ENCODE measurements around the gene CRADD. TPM values are rescaled to one million over a fixed set of nuclear protein-coding genes. Genes with fewer than 3 reads are reported as not detected.
A peak's percentile ranks its signal among the peaks of the same experiment; 100 is the strongest.

Gene CRADD
- total and polyA plus RNA-seq, 10 of the 15 experiments (the other 5 are each of a cell fraction or from before 2014, with no cell fraction given), result 7.6 to 15.5 (median 11.7) TPM

- ChIA-PET RAD21 (ENCODE audit: unreplicated experiment) (interaction anchor here (1.1 kb wide), 2 partner anchors 52 to 83 kb away, joined by 3 read pairs; no protein-coding TSS in a partner anchor), CTCF (interaction anchor here (0.7 to 1.2 kb wide), 2 partner anchors 66 to 174 kb away, joined by 3 to 4 read pairs; no protein-coding TSS in a partner anchor), SMC1A (ENCODE audit: uncharacterized antibody, unreplicated experiment) (interaction anchor here (1.7 kb wide), 1 partner anchor 9 kb away, joined by 5 read pairs; no protein-coding TSS in a partner anchor), POLR2A (no interaction called here)
- WGBS (ENCODE audit: insufficient coverage, insufficient replicate concordance, low lambda C conversion rate, missing lambda C conversion rate), result 41% methylated on average over 12 of the region's 12 CpGs
- intact Hi-C loops (cut with micrococcal nuclease; ENCODE audit: unreplicated experiment) (loop anchor here (1.0 to 10.0 kb wide), 4 partner anchors 84 to 1328 kb away; partner anchors contain the start of gene NDUFA12), in situ Hi-C loops (cut with MboI) (no loop called here)
- Histone ChIP-seq H3K27me3 (replicated peaks in 1 of 2; ENCODE audit: control insufficient read depth in 2 of 2, insufficient read depth in 2 of 2, low read length in 1 of 2) (no peaks in the 10 kb centered on the region), H4K20me1 (ENCODE audit: control insufficient read depth, insufficient read depth) (no peaks in the 10 kb centered on the region), H2AFZ (ENCODE audit: control insufficient read depth, low read depth, low read length) (peak overlapping the region; percentile 99), H3K27ac (ENCODE audit: control insufficient read depth, insufficient read depth) (peak overlapping the region; percentile 86), H3K9me3 (replicated peaks; ENCODE audit: control insufficient read depth, insufficient read depth, low read length) (no peaks in the 10 kb centered on the region; the same call in 2 of the 3 replicates), H3K4me3 (peak overlapping the region; percentile 59; the same call in 1 of the 2 replicates), H3K79me2 (ENCODE audit: control insufficient read depth, insufficient read depth, low read length) (no peaks in the 10 kb centered on the region; the same call in 1 of the 2 replicates), H3K36me3 (ENCODE audit: control insufficient read depth in 2 of 2, insufficient read depth in 2 of 2, low read length in 1 of 2) (peaks cover 0 to 2% of the 10 kb centered on the region in 2 experiments; a peak in 2 of 4 replicates), H3K4me2 (ENCODE audit: control insufficient read depth, insufficient read depth) (peak overlapping the region; percentile 68), H3K4me1 (ENCODE audit: control insufficient read depth, insufficient read depth, low read length) (peaks cover 10% of the 10 kb centered on the region), H3K9ac (ENCODE audit: control insufficient read depth, insufficient read depth, low read length) (peak overlapping the region; percentile 87; the same call in 1 of the 2 replicates)
- peak; percentile 67; the same call in 1 of the 2 replicates for TF ChIP-seq RB1 (IDR thresholded peaks at IDR 0.05; ENCODE audit: borderline replicate concordance)
- TF ChIP-seq CEBPB (IDR thresholded peaks at IDR 0.05; ENCODE audit: borderline replicate concordance in 1 of 2, low read depth in 2 of 2, low read length in 2 of 2), result no peak
- TF ChIP-seq STAT3 (IDR thresholded peaks at IDR 0.05; ENCODE audit: low read depth, low read length), result 0 out of 2 replicates have a peak, but pooled peaks have one; percentile 7
- peak; percentile 83; the same call in 1 of the 2 replicates for TF ChIP-seq MLLT1 (IDR thresholded peaks at IDR 0.05)
- TF ChIP-seq TAF1 (IDR thresholded peaks at IDR 0.05; ENCODE audit: borderline replicate concordance, low read depth, low read length), result no peak
- TF ChIP-seq FOXK2 (IDR thresholded peaks at IDR 0.05), result no peak
- DNase-seq (ENCODE audit: low read depth, low spot score) (no peak), FAIRE-seq (no peak), ATAC-seq (no peak)
- BruUV-seq (replicated peaks), result TSS peak; percentile 88
These were observed 574 bp upstream of the CRADD start for GRCh38 chr12:93676408-93677194.

Data from GM12878 (cell line).